Upper lobe of right lung (tissue), 1 donor: ENCODE results near the gene ZBTB7C. TPM values are rescaled to one million over a fixed set of nuclear protein-coding genes. Genes with fewer than 3 reads are reported as not detected.

Source experiments
- ATAC-seq: fragments of 200-7000 bp; cut with Tn5 transposase; one replicate; pipeline ENCODE4 v1.9.1; 2020; ENCODE audit warnings: mild to moderate bottlenecking, moderate library complexity
- DNase-seq: peaks from one replicate; pipeline ENCODE4 v3.0.0-alpha.2; 2020
- H3K27ac ChIP-seq: fragments of 200-600 bp; one replicate; pipeline ENCODE4 v1.8.0; 2022
- H3K27me3 ChIP-seq: fragments of 200-600 bp; one replicate; pipeline ENCODE4 v1.8.0; 2022; ENCODE audit warnings: mild to moderate bottlenecking
- H3K36me3 ChIP-seq: fragments of 200-600 bp; one replicate; pipeline ENCODE4 v1.8.0; 2022
- H3K4me1 ChIP-seq: fragments of 200-600 bp; one replicate; pipeline ENCODE4 v1.8.0; 2022
- H3K4me3 ChIP-seq: fragments of 200-600 bp; one replicate; pipeline ENCODE4 v1.8.0; 2022; ENCODE audit warnings: mild to moderate bottlenecking
- H3K9me3 ChIP-seq: fragments of 200-600 bp; one replicate; pipeline ENCODE4 v1.8.0; 2022
- CTCF ChIP-seq: fragments of 200-600 bp; IDR thresholded peaks from one replicate; pipeline ENCODE4 v1.8.0; 2022; ENCODE audit warnings: antibody characterized with exemption
- intact Hi-C: fragments of 100-400 bp; cut with DNase I; formaldehyde crosslinking; loops from one replicate; pipeline ENCODE4 v1.11.0; 2022
- total RNA-seq: library from RNA; stranded (reverse); fragmentation: NEBNext Ultra II Directional; extraction: Animal tissue kit (Norgen Biotek cat#: 25700); gene quantifications from one replicate; pipeline ENCODE4 v1.2.1, GENCODE V29; 2021
- donor health status: DM: no; HTN: yes; CAD: no; lungs with severe emphysema.

The ZBTB7C gene
- total RNA-seq, 1 donor from 2014 or later = 17.7 TPM

- Histone ChIP-seq H3K27ac (no peak overlapping the region), H3K36me3 (no peaks in the 10 kb centered on the region), H3K27me3 (no peaks in the 10 kb centered on the region), H3K4me1 (peaks cover 3% of the 10 kb centered on the region), H3K9me3 (no peaks in the 10 kb centered on the region), H3K4me3 (no peak overlapping the region)
- no peak for ATAC-seq
- TF ChIP-seq CTCF = no peak
- no peak for DNase-seq
- intact Hi-C loops = no loop called here
Measured at GRCh38 chr18:48035556-48035860, 373.7 kb downstream of the ZBTB7C start.

- no peak overlapping the region for H3K4me3 ChIP-seq
- no peaks in the 10 kb centered on the region for H3K9me3 ChIP-seq
- H3K36me3 ChIP-seq = no peaks in the 10 kb centered on the region
- no peaks in the 10 kb centered on the region for H3K27me3 ChIP-seq
- ATAC-seq (no peak), DNase-seq (peak; percentile 54)
- peaks cover 3% of the 10 kb centered on the region for H3K4me1 ChIP-seq
- no peak for TF ChIP-seq CTCF
- H3K27ac ChIP-seq = no peak overlapping the region
- intact Hi-C loops = loop anchor here (5.0 kb wide), 1 partner anchor 412 kb away; no protein-coding TSS in a partner anchor
Measured at GRCh38 chr18:48034651-48035555, 374.3 kb downstream of the ZBTB7C start.

- Histone ChIP-seq H3K36me3 (no peaks in the 10 kb centered on the region), H3K27me3 (no peaks in the 10 kb centered on the region), H3K27ac (no peak overlapping the region), H3K9me3 (no peaks in the 10 kb centered on the region), H3K4me3 (no peak overlapping the region), H3K4me1 (peaks cover 3% of the 10 kb centered on the region)
- intact Hi-C loops = loop anchor here (5.0 kb wide), 1 partner anchor 413 kb away; no protein-coding TSS in a partner anchor
- no peak for TF ChIP-seq CTCF
- ATAC-seq (no peak), DNase-seq (peak; percentile 19)
Measured at GRCh38 chr18:48033790-48034650, 375.2 kb downstream of the ZBTB7C start.

- no peak overlapping the region for H3K4me3 ChIP-seq
- ATAC-seq (no peak), DNase-seq (peak; percentile 11)
- H3K27me3 ChIP-seq = no peaks in the 10 kb centered on the region
- peaks cover 3% of the 10 kb centered on the region for H3K4me1 ChIP-seq
- TF ChIP-seq CTCF = no peak
- peak overlapping the region; percentile 24 for H3K27ac ChIP-seq
- H3K36me3 ChIP-seq = no peaks in the 10 kb centered on the region
- H3K9me3 ChIP-seq = no peaks in the 10 kb centered on the region
- intact Hi-C loops = loop anchor here (5.0 kb wide), 1 partner anchor 414 kb away; no protein-coding TSS in a partner anchor
Measured at GRCh38 chr18:48032876-48033789, 376.1 kb downstream of the ZBTB7C start.

GRCh38 chr18:48031641-48032040, 377.5 kb downstream of the ZBTB7C start:
- H3K27ac ChIP-seq = no peak overlapping the region
- intact Hi-C loops = loop anchor here (5.0 kb wide), 1 partner anchor 416 kb away; no protein-coding TSS in a partner anchor
- TF ChIP-seq CTCF = no peak
- H3K27me3 ChIP-seq = no peaks in the 10 kb centered on the region
- DNase-seq = peak; percentile 40
- H3K9me3 ChIP-seq = no peaks in the 10 kb centered on the region
- no peak overlapping the region for H3K4me3 ChIP-seq
- H3K4me1 ChIP-seq = peaks cover 16% of the 10 kb centered on the region
- no peak for ATAC-seq
- H3K36me3 ChIP-seq = no peaks in the 10 kb centered on the region
